Breast epithelium (tissue), 4 donors: ENCODE results near the gene MRPL21. TPM values are rescaled to one million over a fixed set of nuclear protein-coding genes. Genes with fewer than 3 reads are reported as not detected.

ENCODE experiments used
- DNase-seq, 2 donors: peaks; one replicate each; pipeline ENCODE4 v3.0.0-alpha.2; 2019; ENCODE audit warnings: low spot score in 2 of 2
- H3K27ac ChIP-seq, 2 donors: fragments of 200-600 bp; sonication (generic) in 1 of 2; one replicate each; pipeline ENCODE4 v1.5.1; 2016 to 2019; ENCODE audit warnings: mild to moderate bottlenecking in 1 of 2
- H3K27me3 ChIP-seq, 2 donors: fragments of 200-600 bp; sonication (generic) in 1 of 2; one replicate each; pipeline versions ENCODE4 v1.5.1 to v1.6.0; 2017 to 2019; ENCODE audit warnings: control low read depth in 1 of 2, mild to moderate bottlenecking in 1 of 2
- H3K36me3 ChIP-seq: fragments of 200-600 bp; one replicate; pipeline ENCODE4 v1.5.1; 2019
- H3K4me1 ChIP-seq, 2 donors: fragments of 200-600 bp; sonication (generic); one replicate each; pipeline ENCODE4 v1.5.1; 2016 to 2019; ENCODE audit warnings: control low read depth in 1 of 2
- H3K4me3 ChIP-seq, 3 donors: fragments of 200-600 bp; sonication (generic); 1 replicate in 2 of 3; 2 replicates in 1 of 3; pipeline ENCODE4 v1.5.1; 2016 to 2019; ENCODE audit warnings: mild to moderate bottlenecking in 3 of 3, moderate library complexity in 2 of 3
- H3K9me3 ChIP-seq, 2 donors: fragments of 200-600 bp; sonication (generic) in 1 of 2; one replicate each; pipeline ENCODE4 v1.5.1; 2016 to 2019; ENCODE audit warnings: control low read depth in 1 of 2
- CTCF ChIP-seq, 3 donors: fragments of 450-650 bp; IDR thresholded peaks; one replicate each; pipeline ENCODE4 v1.5.1; 2016 to 2017; ENCODE audit warnings: antibody characterized with exemption in 3 of 3, mild to moderate bottlenecking in 3 of 3, moderate library complexity in 3 of 3
- POLR2A ChIP-seq: fragments of 450-650 bp; IDR thresholded peaks from one replicate; pipeline ENCODE4 v1.6.1; 2016; ENCODE audit warnings: antibody characterized with exemption, mild to moderate bottlenecking, moderate library complexity
- POLR2AphosphoS5 ChIP-seq, 3 donors: sonication (generic); formaldehyde crosslinking; IDR thresholded peaks; one replicate each; pipeline ENCODE4 v1.6.1; 2017; ENCODE audit warnings: antibody characterized with exemption in 3 of 3
- intact Hi-C: fragments of 100-400 bp; cut with DNase I; formaldehyde crosslinking; loops from one replicate; pipeline ENCODE4 v1.15.1; 2023; ENCODE audit warnings: low total_unique reads
- total RNA-seq, 3 donors: library from RNA; depleted of rRNA; stranded (reverse); fragments of >200 nt; gene quantifications; one replicate each; pipeline ENCODE4 v1.1.0, GENCODE V29; 2016

The MRPL21 gene
- total RNA-seq, 3 donors from 2014 or later = 44.3 to 89.1 (median 51.7) TPM

- Histone ChIP-seq H3K36me3 (no peaks in the 10 kb centered on the region), H3K4me1 (no peaks in the 10 kb centered on the region)
- no peak for TF ChIP-seq POLR2AphosphoS5 (IDR thresholded peaks at IDR 0.05)
- no peak for TF ChIP-seq CTCF (IDR thresholded peaks at IDR 0.05)
Measured at GRCh38 chr11:68927280-68928135, 23.9 kb upstream of the MRPL21 start.

GRCh38 chr11:68925611-68926010, 22.0 kb upstream of the MRPL21 start:
- Histone ChIP-seq H3K4me1 (no peaks in the 10 kb centered on the region), H3K27ac (no peak overlapping the region), H3K4me3 (no peak overlapping the region), H3K27me3 (no peaks in the 10 kb centered on the region), H3K36me3 (no peaks in the 10 kb centered on the region), H3K9me3 (peaks cover 14 to 17% of the 10 kb centered on the region in 2 donors)
- intact Hi-C loops = no loop called here
- no peak for DNase-seq
- TF ChIP-seq CTCF (IDR thresholded peaks at IDR 0.05) (no peak), POLR2A (no peak), POLR2AphosphoS5 (IDR thresholded peaks at IDR 0.05) (no peak)

More at GRCh38 chr11:68927280-68928135, 23.9 kb upstream of the MRPL21 start:
- Histone ChIP-seq H3K9me3 (peaks cover 14 to 17% of the 10 kb centered on the region in 2 donors), H3K4me3 (no peak overlapping the region), H3K27ac (no peak overlapping the region), H3K27me3 (no peaks in the 10 kb centered on the region)
- intact Hi-C loops = no loop called here
- no peak for DNase-seq

- DNase-seq = no peak
- peaks cover 14 to 17% of the 10 kb centered on the region in 2 donors for H3K9me3 ChIP-seq
- H3K36me3 ChIP-seq = no peaks in the 10 kb centered on the region
- no peaks in the 10 kb centered on the region for H3K4me1 ChIP-seq
- TF ChIP-seq POLR2AphosphoS5 (IDR thresholded peaks at IDR 0.05) (no peak), POLR2A (no peak)
- H3K4me3 ChIP-seq = no peak overlapping the region
- H3K27ac ChIP-seq = no peak overlapping the region
- intact Hi-C loops = no loop called here
- H3K27me3 ChIP-seq = no peaks in the 10 kb centered on the region
Measured at GRCh38 chr11:68924073-68924925, 20.7 kb upstream of the MRPL21 start.

- no peak for TF ChIP-seq CTCF (IDR thresholded peaks at IDR 0.05)
- TF ChIP-seq POLR2A = no peak
- TF ChIP-seq POLR2AphosphoS5 (IDR thresholded peaks at IDR 0.05) = no peak
- Histone ChIP-seq H3K36me3 (no peaks in the 10 kb centered on the region), H3K4me3 (no peak overlapping the region), H3K27me3 (no peaks in the 10 kb centered on the region), H3K4me1 (no peaks in the 10 kb centered on the region), H3K27ac (no peak overlapping the region), H3K9me3 (peaks cover 14 to 17% of the 10 kb centered on the region in 2 donors)
- no peak for DNase-seq
- intact Hi-C loops = no loop called here
Measured at GRCh38 chr11:68923614-68924013, 20.0 kb upstream of the MRPL21 start.

- Histone ChIP-seq H3K9me3 (no peaks in the 10 kb centered on the region), H3K4me1 (no peaks in the 10 kb centered on the region), H3K36me3 (peaks cover 11% of the 10 kb centered on the region), H3K27ac (no peak overlapping the region), H3K27me3 (no peaks in the 10 kb centered on the region), H3K4me3 (no peak overlapping the region)
- no peak for TF ChIP-seq POLR2A
- TF ChIP-seq CTCF (IDR thresholded peaks at IDR 0.05) = no peak
- no peak for TF ChIP-seq POLR2AphosphoS5 (IDR thresholded peaks at IDR 0.05)
- no peak for DNase-seq
- intact Hi-C loops = no loop called here
Measured at GRCh38 chr11:68916439-68916838, 12.8 kb upstream of the MRPL21 start.
